Stimulated activated CD8-positive, alpha-beta memory T cell treated with anti-CD3 and anti-CD28 coated beads, Interleukin-12 subunit alpha, Interleukin-12 subunit beta, amount 100 ng/mL, for 4 hours (primary cell): ENCODE data around the gene FLNB.

Experiments
- DNase-seq: peaks from one replicate; pipeline ENCODE4 v3.0.0-alpha.2; 2020; ENCODE audit warnings: low read depth

Gene FLNB

GRCh38 chr3:58077596-58078285 lies 69.5 kb downstream of the FLNB start:
- no peak for DNase-seq

DNA sequence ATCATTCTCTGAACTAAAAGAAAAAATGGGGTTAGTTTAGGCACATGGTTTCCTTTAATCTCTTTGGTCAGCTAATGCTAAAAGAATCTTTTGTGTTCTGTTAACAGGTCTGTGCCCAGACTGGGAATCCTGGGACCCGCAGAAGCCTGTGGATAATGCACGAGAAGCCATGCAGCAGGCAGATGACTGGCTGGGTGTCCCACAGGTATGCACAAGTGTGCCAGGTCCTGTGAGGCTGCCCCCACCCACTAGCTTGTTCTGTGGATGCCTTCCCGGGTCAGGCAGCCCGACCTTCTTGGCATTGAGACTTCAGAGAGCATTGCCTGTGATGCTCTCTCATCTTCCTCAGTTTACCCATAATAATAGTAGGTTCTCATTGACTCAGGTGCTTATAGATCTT lies 70.4 kb downstream of the FLNB start:
- DNase-seq: no peak

- DNase-seq: no peak
Measured at GRCh38 chr3:58079773-58080172, 71.6 kb downstream of the FLNB start.

DNA sequence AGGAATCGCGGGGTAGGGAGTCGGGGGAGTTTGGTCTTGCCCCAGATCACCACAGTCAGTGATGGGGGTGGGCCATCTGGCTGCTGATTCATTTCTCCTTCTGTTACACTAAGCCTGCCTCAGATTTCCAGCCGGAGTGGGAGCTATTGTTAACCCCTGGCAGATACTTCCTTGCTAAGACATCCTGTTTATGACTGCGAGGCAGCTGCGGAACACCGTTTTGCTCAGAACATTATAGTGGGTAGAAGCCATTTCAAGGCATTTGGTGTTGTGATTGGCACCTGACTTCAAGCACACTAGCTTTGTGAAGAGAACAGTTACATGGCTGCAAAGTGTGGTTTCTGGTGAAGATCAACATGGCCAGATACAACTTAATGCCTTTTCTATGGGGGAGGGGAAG lies 73.8 kb downstream of the FLNB start:
- no peak for DNase-seq

- DNase-seq: no peak
Measured at GRCh38 chr3:58084166-58084565, 75.9 kb downstream of the FLNB start.

DNA sequence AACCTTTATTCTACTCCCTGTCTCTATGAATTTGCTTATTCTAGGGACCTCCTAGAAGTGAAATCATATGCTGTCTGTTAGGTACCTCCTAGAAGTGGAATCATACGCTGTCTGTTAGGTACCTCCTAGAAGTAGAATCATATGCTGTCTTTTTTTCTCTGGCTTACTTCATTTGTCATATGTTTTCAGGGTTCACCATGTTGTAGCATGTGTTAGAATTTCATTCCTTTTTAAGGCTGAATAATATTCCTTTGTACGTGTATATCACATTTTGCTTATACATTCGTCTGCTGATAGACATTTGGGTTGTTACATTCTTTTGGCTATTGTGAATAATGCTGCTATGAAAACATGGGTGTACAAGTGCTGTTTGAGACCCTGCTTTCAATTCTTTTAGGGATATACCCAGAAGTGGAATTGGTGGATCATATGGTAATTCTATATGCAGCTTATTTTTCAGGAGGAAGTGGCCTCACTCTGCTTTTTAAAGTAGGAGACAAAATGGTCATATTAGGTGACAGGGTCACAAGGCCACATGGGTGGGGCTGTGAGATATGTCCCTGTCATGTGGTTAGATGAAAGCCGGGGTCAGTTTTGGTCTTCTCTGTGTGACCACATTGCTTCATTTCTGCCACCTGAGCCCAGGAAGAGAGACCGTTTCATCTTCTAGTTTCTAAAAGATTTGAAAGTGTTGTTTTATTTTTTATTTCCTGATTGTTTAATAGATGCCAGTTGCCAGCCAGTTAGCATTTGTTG lies 76.7 kb downstream of the FLNB start:
- no peak for DNase-seq

DNA sequence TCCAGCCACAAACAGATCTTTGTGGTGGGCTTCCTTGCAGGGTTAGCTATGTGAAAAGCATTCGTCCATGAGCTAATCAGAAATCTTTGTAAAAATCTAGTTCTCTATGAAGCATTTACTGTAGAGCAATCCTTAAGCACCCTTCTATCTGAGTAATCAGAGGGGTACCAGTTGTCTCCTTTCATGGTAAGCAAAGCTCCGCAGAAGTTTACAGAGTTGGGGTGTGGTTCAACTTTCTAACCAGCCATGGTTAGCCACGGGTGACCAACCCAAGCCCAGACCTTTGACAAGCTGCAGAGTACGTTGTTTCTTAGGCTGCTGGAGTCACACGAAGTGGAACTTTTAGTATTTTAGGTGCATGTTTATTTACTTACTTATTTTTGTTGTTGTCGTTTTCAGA lies 77.4 kb downstream of the FLNB start:
- DNase-seq: no peak

GRCh38 chr3:58088501-58088900 lies 80.3 kb downstream of the FLNB start:
- DNase-seq: no peak

DNA sequence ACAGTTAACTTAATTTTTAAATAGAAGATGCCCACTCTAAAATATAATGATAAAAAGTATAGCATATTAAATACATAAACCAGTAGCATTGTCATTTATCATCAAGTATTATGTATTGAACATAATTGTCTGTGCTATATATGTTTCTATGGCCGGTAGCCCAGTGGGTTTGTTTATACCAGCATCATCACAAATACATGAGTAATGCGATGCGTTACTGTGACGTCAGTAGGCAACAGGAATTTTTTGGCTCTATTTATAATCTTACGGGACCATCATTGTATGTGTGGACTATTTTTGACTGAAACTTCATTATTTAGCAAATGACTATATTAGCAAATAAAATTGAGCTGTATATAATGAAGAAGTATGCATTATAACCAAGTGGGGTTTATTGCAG lies 82.1 kb downstream of the FLNB start:
- DNase-seq: no peak

DNA sequence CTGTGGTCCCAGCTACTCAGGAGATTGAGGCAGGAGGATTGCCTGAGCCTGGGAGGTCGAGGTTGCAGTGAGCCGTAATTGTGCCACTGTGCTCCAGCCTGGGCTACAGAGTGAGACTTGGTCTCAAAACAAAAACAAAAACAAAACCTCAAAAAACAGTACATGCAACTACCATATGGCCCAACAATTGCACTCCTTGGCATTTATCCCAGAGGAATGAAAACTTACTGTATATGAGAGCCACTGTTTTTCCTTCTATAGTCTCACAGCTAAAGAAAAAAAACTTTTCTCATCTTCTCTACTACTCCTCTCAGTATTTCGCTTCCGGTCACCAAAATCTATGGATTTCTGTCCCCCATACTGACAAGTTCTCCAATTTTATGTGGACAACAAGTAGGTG lies 84.3 kb downstream of the FLNB start:
- no peak for DNase-seq

DNA sequence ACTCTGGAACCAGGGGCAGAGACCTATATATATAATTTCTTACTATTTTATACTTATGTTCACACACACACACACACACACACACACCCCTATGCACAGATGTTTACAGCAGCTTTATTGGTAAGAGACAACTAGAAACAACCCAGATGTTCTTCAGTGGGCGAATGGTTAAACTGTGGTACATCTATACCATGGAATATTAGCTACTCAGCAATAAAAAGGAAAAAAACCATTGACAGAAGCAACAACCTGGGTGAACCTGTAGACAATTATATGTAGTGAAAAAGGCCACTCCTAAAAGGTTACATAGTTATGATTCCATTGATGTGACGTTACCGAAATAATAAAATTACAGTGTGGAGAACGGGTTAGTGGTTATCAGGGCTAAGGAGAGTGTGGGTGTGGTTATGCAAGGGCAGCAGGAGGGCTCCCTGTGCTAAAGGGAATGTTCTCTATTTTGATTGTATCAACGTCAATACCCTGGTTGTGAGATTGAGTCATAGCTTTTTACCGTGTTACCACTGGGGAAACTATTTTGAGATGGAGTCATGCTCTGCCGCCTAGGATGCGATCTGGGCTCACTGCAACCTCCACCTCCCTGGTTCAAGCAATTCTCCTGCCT lies 85.5 kb downstream of the FLNB start:
- DNase-seq: no peak

DNA sequence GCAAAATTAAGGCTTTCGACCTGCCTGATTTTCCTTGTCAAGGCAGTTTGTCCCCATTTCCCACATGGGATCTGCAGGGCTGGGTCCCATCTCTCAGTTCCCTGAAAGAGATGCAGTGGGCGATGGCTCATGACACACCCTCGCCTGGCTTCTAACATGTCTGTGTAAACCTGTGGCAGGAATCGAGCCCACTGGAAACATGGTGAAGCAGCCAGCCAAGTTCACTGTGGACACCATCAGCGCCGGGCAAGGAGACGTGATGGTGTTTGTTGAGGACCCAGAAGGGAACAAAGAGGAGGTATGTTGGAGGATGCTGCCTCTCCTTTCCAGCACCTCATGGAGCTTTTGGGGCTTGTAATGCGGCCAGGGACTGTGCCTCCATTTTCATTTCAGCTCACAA lies 86.4 kb downstream of the FLNB start:
- DNase-seq: no peak

GRCh38 chr3:58095603-58096138 lies 87.4 kb downstream of the FLNB start:
- DNase-seq: no peak

GRCh38 chr3:58098531-58098930 lies 90.3 kb downstream of the FLNB start:
- no peak for DNase-seq

DNA sequence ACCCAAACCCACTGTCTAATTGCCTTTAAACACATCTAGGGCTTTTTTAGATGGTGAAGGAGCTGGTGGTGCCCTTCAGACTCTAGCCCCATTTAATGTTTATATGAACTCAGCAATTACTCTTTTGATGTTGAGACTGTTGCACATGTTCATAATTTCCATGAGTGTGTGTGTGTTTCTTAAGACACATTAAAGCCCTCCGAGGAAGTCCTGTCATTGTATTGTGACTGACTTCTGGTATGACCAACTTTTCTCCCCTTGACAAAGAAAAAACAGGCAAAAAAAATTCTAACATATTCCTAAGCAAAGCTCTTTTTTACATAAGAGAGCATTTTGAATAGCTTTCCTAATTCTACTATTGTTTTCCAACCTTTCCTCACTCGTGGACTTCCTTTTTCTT lies 91.6 kb downstream of the FLNB start:
- no peak for DNase-seq

DNA sequence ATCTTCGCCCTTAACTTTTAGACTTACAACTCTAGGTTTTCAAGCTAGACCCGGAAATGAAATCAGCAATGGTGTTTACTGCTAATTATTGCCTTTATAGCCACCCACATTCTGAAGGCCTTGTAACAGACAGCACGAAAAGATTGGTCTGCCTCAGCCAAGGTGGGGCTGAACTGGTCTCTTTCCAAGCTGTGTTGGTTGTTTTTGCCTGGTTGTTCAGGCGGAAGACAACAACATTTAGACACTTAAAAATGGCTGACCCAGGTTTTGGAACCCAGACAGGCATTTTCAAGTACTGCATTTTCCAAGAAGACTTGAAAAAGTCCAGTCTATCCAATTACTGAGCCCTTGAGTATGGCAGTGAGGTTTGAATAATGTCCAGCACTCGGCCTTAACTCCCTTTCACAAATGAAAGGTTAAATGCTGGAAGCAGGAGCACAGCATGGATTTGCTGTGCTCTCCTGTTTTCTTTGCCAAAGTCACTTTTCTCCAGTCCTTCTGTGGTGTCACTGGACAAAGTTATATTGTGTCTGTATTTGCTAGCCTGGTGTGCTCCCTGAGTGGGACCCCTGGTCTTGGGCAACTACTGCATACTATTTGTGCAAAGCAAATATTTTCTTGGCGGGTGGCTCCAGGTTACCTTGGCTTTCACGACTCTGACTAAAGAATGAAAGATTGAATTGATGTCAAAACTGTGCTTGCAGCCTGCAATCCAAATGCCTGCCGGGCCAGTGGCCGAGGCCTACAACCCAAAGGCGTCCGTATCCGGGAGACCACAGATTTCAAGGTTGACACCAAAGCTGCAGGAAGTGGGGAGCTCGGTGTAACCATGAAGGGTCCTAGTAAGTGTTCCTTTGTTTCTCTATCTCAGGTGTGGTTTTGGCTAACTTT lies 93.5 kb downstream of the FLNB start:
- DNase-seq: no peak

DNA sequence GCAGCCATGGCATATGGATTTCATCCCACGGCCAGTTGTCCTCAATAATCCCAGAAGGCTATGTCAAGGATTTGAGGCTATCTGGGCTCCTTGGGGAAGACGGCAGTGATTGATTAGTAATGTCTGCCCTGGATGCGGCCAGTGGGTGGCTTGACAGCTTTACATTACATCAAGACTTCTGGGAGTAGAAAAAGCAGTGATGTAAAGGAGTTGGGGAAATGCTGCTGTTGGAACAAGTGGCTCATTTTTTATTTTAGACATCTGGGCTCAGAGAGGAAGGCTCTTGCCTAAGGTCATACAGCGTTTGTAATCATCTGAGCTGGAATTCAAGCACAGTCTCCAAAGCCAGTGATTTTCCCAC lies 94.1 kb downstream of the FLNB start:
- DNase-seq: no peak

GRCh38 chr3:58102976-58103451 lies 94.8 kb downstream of the FLNB start:
- DNase-seq: no peak

DNA sequence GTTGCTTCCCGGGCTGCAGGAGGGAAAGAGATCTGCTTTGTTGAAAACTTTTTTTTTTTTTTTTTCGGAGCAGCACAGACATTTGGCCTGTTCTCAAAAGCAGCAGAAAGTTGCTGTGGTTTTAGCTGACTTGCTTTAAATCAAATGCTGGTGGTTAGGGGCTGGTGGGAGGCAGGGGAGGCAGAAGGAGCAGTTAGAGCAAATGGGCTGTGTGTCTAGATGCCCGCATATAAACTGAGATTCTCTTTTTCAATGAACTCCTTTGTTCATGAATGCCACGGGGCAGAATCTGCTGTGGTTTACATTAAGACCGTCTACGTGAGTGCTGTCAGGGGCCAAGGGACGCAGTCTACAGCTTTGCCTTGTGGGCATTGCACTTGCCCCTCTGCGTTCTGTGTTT lies 95.9 kb downstream of the FLNB start:
- no peak for DNase-seq

- DNase-seq: no peak
Measured at GRCh38 chr3:58104712-58105111, 96.5 kb downstream of the FLNB start.

DNA sequence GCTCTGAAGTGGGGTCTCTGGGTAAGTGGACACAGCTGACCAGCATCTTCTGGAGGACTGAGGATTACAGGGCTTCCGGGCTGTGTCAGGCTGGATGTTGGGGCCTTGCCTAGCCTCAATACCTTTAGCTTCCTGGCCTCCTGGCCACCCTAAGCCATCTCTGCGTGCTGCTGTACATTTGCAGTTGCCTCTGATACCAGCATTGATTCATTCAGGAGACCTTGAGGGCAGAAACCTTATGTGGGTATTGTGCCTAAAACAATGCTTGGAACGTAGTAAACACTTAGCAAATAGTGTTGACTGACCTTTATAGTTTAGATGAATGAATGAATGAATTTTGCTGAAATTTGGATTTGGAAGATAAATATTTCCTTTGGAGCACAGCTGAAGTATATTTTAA lies 97.0 kb downstream of the FLNB start:
- no peak for DNase-seq

GRCh38 chr3:58106061-58106460 lies 97.8 kb downstream of the FLNB start:
- no peak for DNase-seq
